Stimulated activated CD8-positive, alpha-beta memory T cell treated with anti-CD3 and anti-CD28 coated beads, Interleukin-12 subunit alpha, Interleukin-12 subunit beta, amount 100 ng/mL, for 1 hour (primary cell): Measurements from ENCODE around the gene NFX1.
"Not testable (repeated sequence)": the region's sequence is repeated elsewhere in the genome, so short reads cannot be mapped to it uniquely, and the experiment has no call there.

ENCODE experiments used
- DNase-seq: peaks from one replicate; pipeline ENCODE4 v3.0.0-alpha.2; 2020; ENCODE audit warnings: low read depth

NFX1 gene

GRCh38 chr9:33311953-33312352 is 21.6 kb downstream of the NFX1 start:
- DNase-seq = no peak

DNA sequence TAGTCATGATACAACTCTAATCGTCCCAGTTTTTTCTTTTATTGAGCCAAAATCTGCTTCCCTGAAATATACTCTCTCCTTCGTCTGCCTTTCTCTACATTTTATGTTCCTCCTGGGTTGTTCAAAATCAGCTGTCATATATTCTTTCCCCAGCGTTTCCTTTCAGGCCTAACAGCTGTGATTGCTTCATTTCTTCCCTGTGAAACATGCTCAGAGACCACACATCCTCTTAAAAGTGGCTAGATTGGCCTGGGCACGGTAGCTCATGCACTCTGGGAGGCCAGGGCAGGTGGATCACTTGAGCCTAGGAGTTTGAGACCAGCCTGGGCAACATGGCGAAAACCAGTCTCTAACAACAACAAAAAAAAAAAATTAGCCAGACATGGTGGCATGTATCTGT is 25.1 kb downstream of the NFX1 start:
- no peak for DNase-seq

DNA sequence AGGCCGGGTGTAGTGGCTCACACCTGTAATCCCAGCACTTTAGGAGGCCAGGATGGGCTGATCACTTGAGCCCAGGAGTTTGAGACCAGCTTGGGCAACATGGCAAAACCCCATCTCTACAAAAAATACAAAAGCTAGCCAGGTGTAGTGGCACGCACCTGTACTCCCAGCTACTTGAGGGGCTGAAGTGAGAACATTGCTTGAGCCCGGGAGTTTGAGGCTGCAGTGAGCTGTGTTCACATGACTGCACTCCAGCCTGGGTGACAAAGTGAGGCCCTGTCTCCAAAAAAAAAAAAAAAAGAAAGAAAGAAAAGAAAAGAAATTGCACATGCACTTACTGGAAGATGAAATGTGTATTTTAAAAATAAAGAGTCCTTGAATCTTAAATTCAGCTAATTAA is 26.8 kb downstream of the NFX1 start:
- DNase-seq = not testable (repeated sequence)

GRCh38 chr9:33318225-33318624 is 27.9 kb downstream of the NFX1 start:
- no peak for DNase-seq

DNA sequence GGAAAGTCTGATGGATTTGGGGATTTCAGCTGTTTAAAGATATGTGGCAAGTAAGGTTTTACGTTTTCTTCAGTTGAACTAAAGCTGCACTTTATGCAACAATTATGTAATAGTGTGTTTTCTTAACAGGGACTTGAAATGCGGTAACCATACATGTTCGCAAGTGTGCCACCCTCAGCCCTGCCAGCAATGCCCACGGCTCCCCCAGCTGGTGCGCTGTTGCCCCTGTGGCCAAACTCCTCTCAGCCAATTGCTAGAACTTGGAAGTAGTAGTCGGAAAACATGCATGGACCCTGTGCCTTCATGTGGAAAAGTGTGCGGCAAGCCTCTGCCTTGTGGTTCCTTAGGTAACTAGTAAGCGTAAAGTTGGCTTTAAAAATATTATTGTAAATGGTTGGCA is 28.5 kb downstream of the NFX1 start:
- DNase-seq = no peak

GRCh38 chr9:33320230-33320567 is 29.9 kb downstream of the NFX1 start:
- no peak for DNase-seq

DNA sequence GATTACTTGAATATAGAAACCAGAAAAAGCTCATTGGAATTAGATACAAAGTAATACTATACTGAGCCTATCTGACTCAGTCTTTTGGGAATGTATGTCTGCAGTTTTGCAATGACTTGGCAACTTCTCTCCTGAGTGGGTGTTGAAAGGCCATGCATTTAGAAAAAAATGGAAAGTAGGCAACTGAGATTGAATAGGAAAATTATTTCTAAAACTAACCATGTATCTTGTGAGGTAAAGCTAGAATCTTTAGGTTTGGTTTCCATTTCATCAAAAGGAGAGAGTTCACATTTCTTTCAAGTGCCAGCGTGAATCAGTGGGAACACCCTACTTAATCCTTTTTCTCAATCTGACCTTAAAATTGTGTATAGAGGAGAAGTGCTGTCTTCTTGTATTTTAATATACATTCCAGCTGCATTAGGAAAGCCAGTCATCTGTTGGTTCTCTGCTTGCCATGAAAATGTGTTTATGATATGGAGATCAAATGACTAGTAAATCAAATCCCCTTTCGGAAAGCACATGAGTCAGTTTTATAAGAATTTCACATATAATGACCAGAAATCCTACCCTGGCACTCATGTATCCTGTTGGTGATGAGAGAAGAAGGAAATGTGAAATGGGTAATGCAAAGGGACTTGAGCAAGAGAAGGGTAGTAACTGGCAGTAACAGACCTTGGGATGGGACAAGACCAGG is 30.4 kb downstream of the NFX1 start:
- DNase-seq = no peak

GRCh38 chr9:33329117-33329563 is 38.8 kb downstream of the NFX1 start:
- DNase-seq = no peak

- no peak for DNase-seq
Measured at GRCh38 chr9:33329979-33330378, 39.7 kb downstream of the NFX1 start.

GRCh38 chr9:33331377-33331891 is 41.1 kb downstream of the NFX1 start:
- DNase-seq = no peak

DNA sequence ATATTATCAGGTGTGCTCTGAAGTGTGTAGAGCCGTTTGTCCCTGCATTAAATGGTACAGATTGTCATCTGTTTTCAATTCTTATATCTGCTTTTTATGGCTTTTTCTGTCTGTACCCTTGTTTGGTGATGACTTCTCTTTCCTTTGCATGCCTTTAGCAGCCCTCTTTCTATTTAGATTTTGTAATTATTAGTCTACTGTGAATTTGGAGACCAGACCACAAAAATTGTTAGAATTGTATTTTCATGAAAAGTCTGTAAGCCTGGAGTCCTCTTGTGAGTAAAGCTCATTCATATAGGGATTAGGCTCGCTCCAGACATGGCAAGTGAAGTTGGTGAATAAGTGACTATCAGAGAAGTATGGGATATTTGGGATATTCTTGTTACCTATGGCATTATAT is 41.7 kb downstream of the NFX1 start:
- no peak for DNase-seq

DNA sequence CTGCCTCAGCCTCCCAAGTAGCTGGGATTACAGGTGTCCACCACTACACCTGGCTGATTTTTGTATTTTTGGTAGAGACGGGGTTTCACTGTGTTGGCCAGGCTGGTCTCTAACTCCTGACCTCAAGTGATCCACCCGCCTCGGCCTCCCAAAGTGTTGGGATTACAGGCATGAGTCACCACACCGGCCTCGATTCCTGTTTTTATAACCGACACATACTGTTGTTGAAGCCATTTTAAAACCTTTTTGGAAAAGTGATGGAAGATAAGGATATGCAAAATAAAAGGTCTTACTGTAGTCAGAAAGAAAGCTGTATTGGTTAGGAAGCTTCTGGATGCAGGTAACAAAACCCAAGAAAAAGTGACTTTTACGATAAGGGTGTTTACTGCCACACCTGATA is 42.6 kb downstream of the NFX1 start:
- DNase-seq = not testable (repeated sequence)

- DNase-seq = no peak
Measured at GRCh38 chr9:33340186-33340585, 49.9 kb downstream of the NFX1 start.

GRCh38 chr9:33341182-33341581 is 50.9 kb downstream of the NFX1 start:
- no peak for DNase-seq

GRCh38 chr9:33344145-33344544 is 53.8 kb downstream of the NFX1 start:
- DNase-seq = no peak

DNA sequence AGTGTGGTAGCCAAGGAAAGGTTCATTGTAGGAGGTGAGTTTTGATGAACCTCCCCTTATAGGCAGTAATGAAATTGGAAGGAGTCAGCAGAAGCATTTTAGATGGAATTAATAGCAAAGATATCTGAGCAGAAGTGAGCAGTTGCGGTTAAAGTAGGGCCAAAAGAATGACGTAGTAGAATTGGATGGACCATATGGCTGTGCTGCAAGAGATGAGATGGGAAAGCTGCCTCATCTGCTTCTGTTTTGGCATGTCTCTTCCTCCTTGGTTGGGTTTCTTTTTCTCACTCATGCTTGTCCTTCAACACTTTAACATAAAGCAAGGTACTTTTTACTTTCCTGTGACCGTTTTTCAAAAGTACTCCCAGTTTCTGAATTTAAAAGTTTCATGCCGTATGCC is 56.2 kb downstream of the NFX1 start:
- DNase-seq = no peak

DNA sequence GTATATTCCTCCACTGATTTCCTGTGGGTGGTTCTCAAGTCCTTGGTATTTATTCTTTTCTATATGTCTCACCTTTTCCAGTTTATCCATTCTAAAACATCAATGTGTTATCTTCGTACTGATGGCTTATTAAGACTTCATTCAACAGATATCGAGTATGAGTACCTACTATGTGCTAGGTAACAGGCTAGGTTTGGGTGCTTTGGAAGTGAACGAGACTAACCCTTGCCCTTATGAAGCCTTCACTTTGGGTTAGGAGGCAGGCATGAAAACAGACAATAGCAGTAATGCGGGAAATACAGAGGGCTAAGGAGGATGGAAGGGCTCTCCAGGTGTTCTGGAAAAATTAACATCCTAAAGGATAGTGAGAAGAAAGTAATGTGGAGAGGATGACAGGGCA is 58.7 kb downstream of the NFX1 start:
- no peak for DNase-seq

DNA sequence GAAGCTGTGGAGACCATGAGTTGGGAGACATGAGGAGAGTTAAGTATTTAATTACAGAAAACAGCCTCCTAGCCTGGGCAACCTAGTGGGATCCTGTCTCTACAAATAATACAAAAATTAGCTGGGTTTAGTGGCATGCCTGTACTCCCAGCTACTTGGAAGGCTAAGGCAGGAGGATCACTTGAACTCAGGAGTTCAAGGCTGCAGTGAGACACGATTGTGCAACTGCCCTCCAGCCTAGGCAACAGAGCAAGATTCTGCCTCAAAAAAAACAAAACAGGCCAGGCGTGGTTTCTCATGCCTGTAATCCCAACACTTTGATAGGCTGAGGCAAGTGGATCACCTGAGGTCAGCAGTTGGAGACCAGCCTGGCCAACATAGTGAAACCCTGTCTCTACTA is 59.4 kb downstream of the NFX1 start:
- no peak for DNase-seq

DNA sequence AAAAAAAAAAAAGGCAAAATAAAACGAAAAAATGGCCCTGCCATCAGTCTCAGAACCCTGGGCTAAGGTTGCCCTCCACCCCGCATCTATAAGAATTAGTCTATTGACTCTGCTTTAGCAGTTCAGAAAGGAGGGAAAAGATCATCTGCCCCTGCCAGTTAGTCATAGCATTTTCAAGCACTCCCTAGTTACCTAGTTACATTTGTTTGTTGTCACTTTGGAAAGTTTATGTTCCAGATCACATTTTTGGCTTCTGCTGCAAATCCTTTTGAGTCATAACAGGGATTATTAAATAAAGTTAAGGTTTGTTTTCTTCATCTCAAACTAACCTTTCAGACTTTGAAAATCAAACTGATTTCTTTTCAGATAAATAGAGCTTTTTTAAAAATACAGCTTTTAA is 60.0 kb downstream of the NFX1 start:
- no peak for DNase-seq

DNA sequence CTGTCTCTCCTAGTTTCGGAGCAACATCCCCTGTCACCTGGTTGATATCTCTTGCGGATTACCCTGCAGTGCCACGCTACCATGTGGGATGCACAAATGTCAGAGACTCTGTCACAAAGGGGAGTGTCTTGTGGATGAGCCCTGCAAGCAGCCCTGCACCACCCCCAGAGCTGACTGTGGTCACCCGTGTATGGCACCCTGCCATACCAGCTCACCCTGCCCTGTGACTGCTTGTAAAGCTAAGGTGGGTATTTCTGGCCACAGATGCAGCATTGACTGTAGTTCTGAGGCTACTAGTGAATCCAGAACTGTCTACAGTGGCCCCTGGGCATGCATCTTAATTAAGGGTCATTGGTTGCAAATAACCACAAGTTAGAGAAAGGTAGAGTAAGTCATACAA is 61.2 kb downstream of the NFX1 start:
- no peak for DNase-seq

- DNase-seq = no peak
Measured at GRCh38 chr9:33354651-33355211, 64.4 kb downstream of the NFX1 start.

DNA sequence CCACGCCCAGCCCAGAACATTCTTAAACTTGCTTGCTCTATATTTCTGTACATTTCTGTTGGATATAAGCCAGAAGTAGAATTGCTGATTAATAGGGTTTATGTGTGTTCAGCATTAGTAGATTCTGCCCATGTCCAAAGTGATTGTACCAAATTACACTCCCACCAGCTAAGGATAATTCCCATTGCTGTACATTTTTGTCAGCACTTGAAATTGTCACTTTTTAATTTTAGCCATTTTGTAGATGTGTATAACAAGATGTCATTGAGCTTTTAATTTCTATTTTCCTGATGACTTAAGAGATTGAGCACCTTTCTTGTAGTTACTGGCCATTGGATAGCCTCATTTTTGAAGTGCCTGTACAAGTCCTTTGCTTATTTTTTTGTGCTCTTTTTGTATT is 65.6 kb downstream of the NFX1 start:
- no peak for DNase-seq

GRCh38 chr9:33358641-33359040 is 68.3 kb downstream of the NFX1 start:
- DNase-seq = not testable (repeated sequence)

- no peak for DNase-seq
Measured at GRCh38 chr9:33364127-33364526, 73.8 kb downstream of the NFX1 start.
